Stimulated activated CD4-positive, alpha-beta T cell treated with anti-CD3 and anti-CD28 coated beads, Interleukin-1b, Interleukin-23, amount 100 ng/mL, for 48 hours (primary cell): ENCODE results near the gene RABGAP1L.
"Not testable (repeated sequence)": the region's sequence is repeated elsewhere in the genome, so short reads cannot be mapped to it uniquely, and the experiment has no call there.

Source experiments
- DNase-seq: peaks from one replicate; pipeline ENCODE4 v3.0.0-alpha.2; 2020

RABGAP1L gene

GRCh38 chr1:174204697-174205308 is 45.5 kb downstream of the RABGAP1L start:
- no peak for DNase-seq

- DNase-seq, result no peak
These were observed 47.0 kb downstream of the RABGAP1L start for GRCh38 chr1:174206148-174206836.

GRCh38 chr1:174209347-174210187 is 50.2 kb downstream of the RABGAP1L start:
- DNase-seq, result peak; percentile 35

GRCh38 chr1:174211486-174211885 is 52.2 kb downstream of the RABGAP1L start:
- DNase-seq, result no peak

GRCh38 chr1:174215766-174216165 is 56.4 kb downstream of the RABGAP1L start:
- no peak for DNase-seq

- DNase-seq, result no peak
These were observed 57.9 kb downstream of the RABGAP1L start for GRCh38 chr1:174217248-174217647.

GRCh38 chr1:174217787-174218574 is 58.7 kb downstream of the RABGAP1L start:
- no peak for DNase-seq

GRCh38 chr1:174218983-174219382 is 59.7 kb downstream of the RABGAP1L start:
- no peak for DNase-seq

- no peak for DNase-seq
These were observed 60.5 kb downstream of the RABGAP1L start for GRCh38 chr1:174219606-174220370.

GRCh38 chr1:174221681-174222080 is 62.4 kb downstream of the RABGAP1L start:
- DNase-seq, result no peak

- no peak for DNase-seq
These were observed 63.0 kb downstream of the RABGAP1L start for GRCh38 chr1:174222166-174222949.

GRCh38 chr1:174224641-174225040 is 65.3 kb downstream of the RABGAP1L start:
- no peak for DNase-seq

GRCh38 chr1:174225499-174226204 is 66.3 kb downstream of the RABGAP1L start:
- no peak for DNase-seq

GRCh38 chr1:174230399-174230798 is 71.1 kb downstream of the RABGAP1L start:
- DNase-seq, result no peak

- no peak for DNase-seq
These were observed 73.4 kb downstream of the RABGAP1L start for GRCh38 chr1:174232761-174233160.

- not testable (repeated sequence) for DNase-seq
These were observed 79.7 kb downstream of the RABGAP1L start for GRCh38 chr1:174238845-174239501.

GRCh38 chr1:174239541-174239940 is 80.2 kb downstream of the RABGAP1L start:
- no peak for DNase-seq

- DNase-seq, result no peak
These were observed 83.5 kb downstream of the RABGAP1L start for GRCh38 chr1:174242856-174243255.

GRCh38 chr1:174243451-174244000 is 84.2 kb downstream of the RABGAP1L start:
- no peak for DNase-seq

- no peak for DNase-seq
These were observed 84.7 kb downstream of the RABGAP1L start for GRCh38 chr1:174244017-174244416.
